ENCODE results near the gene PRPH. TPM values are rescaled to one million over a fixed set of nuclear protein-coding genes. Genes with fewer than 3 reads are reported as not detected.

Gene PRPH
- total RNA-seq, 1 donor from 2014 or later = 17.2 TPM

GRCh38 chr12:49283541-49284429 is 11.2 kb upstream of the PRPH start:
- Histone ChIP-seq H3K36me3 (no peaks in the 10 kb centered on the region), H3K4me1 (no peaks in the 10 kb centered on the region), H3K9me3 (no peaks in the 10 kb centered on the region), H3K27ac (no peak overlapping the region), H3K27me3 (no peaks in the 10 kb centered on the region), H3K4me3 (no peak overlapping the region)
- TF ChIP-seq POLR2A (IDR thresholded peaks at IDR 0.05) (no peak), CTCF (IDR thresholded peaks at IDR 0.05) (no peak), POLR2AphosphoS5 (IDR thresholded peaks at IDR 0.05; ENCODE audit: insufficient read depth in 1 of 2, low read depth in 1 of 2) (no peak)
- intact Hi-C loops (cut with DNase I) = no loop called here
- DNase-seq (ENCODE audit: extremely low spot score in 2 of 2) = no peak

- H3K4me3 ChIP-seq = no peak overlapping the region
- H3K27me3 ChIP-seq = no peaks in the 10 kb centered on the region
- no peak overlapping the region for H3K27ac ChIP-seq
- H3K36me3 ChIP-seq = no peaks in the 10 kb centered on the region
- DNase-seq (ENCODE audit: extremely low spot score in 2 of 2) = no peak
- H3K4me1 ChIP-seq = no peaks in the 10 kb centered on the region
- TF ChIP-seq CTCF (IDR thresholded peaks at IDR 0.05) (no peak), POLR2A (IDR thresholded peaks at IDR 0.05) (no peak), POLR2AphosphoS5 (IDR thresholded peaks at IDR 0.05; ENCODE audit: insufficient read depth in 1 of 2, low read depth in 1 of 2) (no peak)
- intact Hi-C loops (cut with DNase I) = loop anchor here (5.0 kb wide), 1 partner anchor 58 kb away; no protein-coding TSS in a partner anchor
- no peaks in the 10 kb centered on the region for H3K9me3 ChIP-seq
These were observed 10.3 kb upstream of the PRPH start for GRCh38 chr12:49284672-49285071.

- no peak for DNase-seq (ENCODE audit: extremely low spot score in 2 of 2)
- TF ChIP-seq CTCF (IDR thresholded peaks at IDR 0.05) (no peak), POLR2A (IDR thresholded peaks at IDR 0.05) (no peak), POLR2AphosphoS5 (IDR thresholded peaks at IDR 0.05; ENCODE audit: insufficient read depth in 1 of 2, low read depth in 1 of 2) (no peak)
- H3K36me3 ChIP-seq = no peaks in the 10 kb centered on the region
- no peak overlapping the region for H3K4me3 ChIP-seq
- peaks cover 8% of the 10 kb centered on the region for H3K4me1 ChIP-seq
- no peaks in the 10 kb centered on the region for H3K27me3 ChIP-seq
- H3K27ac ChIP-seq = no peak overlapping the region
- intact Hi-C loops (cut with DNase I) = loop anchor here (5.0 kb wide), 1 partner anchor 54 kb away; no protein-coding TSS in a partner anchor
- H3K9me3 ChIP-seq = no peaks in the 10 kb centered on the region
These were observed 7.1 kb upstream of the PRPH start for GRCh38 chr12:49287876-49288275.

- peaks cover 14% of the 10 kb centered on the region for H3K4me1 ChIP-seq
- H3K4me3 ChIP-seq = no peak overlapping the region
- TF ChIP-seq CTCF (IDR thresholded peaks at IDR 0.05) (peak; percentile 58 to 82 (median 79)), POLR2A (IDR thresholded peaks at IDR 0.05) (no peak)
- DNase-seq (ENCODE audit: extremely low spot score in 2 of 2) = no peak
- H3K27me3 ChIP-seq = no peaks in the 10 kb centered on the region
- intact Hi-C loops (cut with DNase I) = loop anchor here (5.0 kb wide), 1 partner anchor 54 kb away; no protein-coding TSS in a partner anchor
- H3K36me3 ChIP-seq = no peaks in the 10 kb centered on the region
- H3K9me3 ChIP-seq = no peaks in the 10 kb centered on the region
- H3K27ac ChIP-seq = no peak overlapping the region
These were observed 6.5 kb upstream of the PRPH start for GRCh38 chr12:49288412-49288853.

All from vagina (tissue), 2 donors.